GM12878 (cell line): ENCODE measurements around the gene USH1C. TPM values are rescaled to one million over a fixed set of nuclear protein-coding genes. Genes with fewer than 3 reads are reported as not detected.

Experiments used
- ATAC-seq: fragments of 200-7000 bp; cut with Tn5 transposase; 3 replicates; pipeline ENCODE4 v1.9.1; 2020; ENCODE audit warnings: mild to moderate bottlenecking, moderate library complexity
- BruUV-seq: library from RNA; stranded (reverse); fragments of 400-500 nt; replicated peaks from 2 replicates; lab custom pipeline; 2021; lab: Mats Ljungman, UMichigan
- CTCF ChIA-PET: fragments of 300-600 bp; sonication (Branson Sonifier 250); formaldehyde crosslinking; extraction: SDS; loops from one replicate; lab custom pipeline; 2021; ENCODE audit warnings: inconsistent platforms; lab: Yijun Ruan, JAX
- POLR2A ChIA-PET: fragments of 350-600 bp; formaldehyde crosslinking; extraction: SDS; loops from one replicate; lab custom pipeline; 2021; ENCODE audit warnings: inconsistent platforms; lab: Charles Lee
- RAD21 ChIA-PET: fragments of 300-600 bp; sonication (Branson Sonifier 250); formaldehyde crosslinking; loops from one replicate; lab custom pipeline; 2023; ENCODE audit warnings: antibody characterized with exemption; ENCODE audit not compliant: unreplicated experiment; lab: Charles Lee
- SMC1A ChIA-PET: fragments of 300-600 bp; sonication (Branson Sonifier 250); formaldehyde crosslinking; loops from one replicate; lab custom pipeline; 2023; ENCODE audit not compliant: unreplicated experiment, uncharacterized antibody; lab: Charles Lee
- DNase-seq: peaks from one replicate; pipeline ENCODE4 v3.0.0-alpha.2; 2011; ENCODE audit warnings: low read depth, low spot score
- FAIRE-seq: peaks from 3 replicates; lab custom pipeline; 2011; peaks lifted over from hg19 to GRCh38; lab: Jason Lieb, UNC
- H2AFZ ChIP-seq: 2 replicates; pipeline ENCODE4 v1.6.0; 2011; ENCODE audit warnings: low read depth, low read length, control low read depth; ENCODE audit not compliant: control insufficient read depth
- H3K27ac ChIP-seq: 2 replicates; pipeline ENCODE4 v1.5.1; 2011; ENCODE audit warnings: control low read depth; ENCODE audit not compliant: control insufficient read depth, insufficient read depth
- H3K27me3 ChIP-seq, 2 experiments: replicated peaks in 1 of 2; 2 replicates each; pipeline versions ENCODE4 v1.6.0 to v1.6.1; 2011; ENCODE audit warnings: low read length in 1 of 2; ENCODE audit not compliant: control insufficient read depth in 2 of 2, insufficient read depth in 2 of 2
- H3K36me3 ChIP-seq, 2 experiments: 2 replicates each; pipeline ENCODE4 v1.5.1; 2011; ENCODE audit warnings: low read length in 1 of 2; ENCODE audit not compliant: control insufficient read depth in 2 of 2, insufficient read depth in 2 of 2
- H3K4me1 ChIP-seq: 2 replicates; pipeline ENCODE4 v1.6.1; 2011; ENCODE audit warnings: mild to moderate bottlenecking, low read length, moderate library complexity, mixed read lengths; ENCODE audit not compliant: control insufficient read depth, insufficient read depth
- H3K4me2 ChIP-seq: 2 replicates; pipeline ENCODE4 v1.6.0; 2011; ENCODE audit warnings: control low read depth; ENCODE audit not compliant: control insufficient read depth, insufficient read depth
- H3K4me3 ChIP-seq: fragments of 200-600 bp; sonication (generic); 2 replicates; pipeline ENCODE4 v1.5.1; 2016
- H3K79me2 ChIP-seq: 2 replicates; pipeline ENCODE4 v1.6.0; 2011; ENCODE audit warnings: low read length; ENCODE audit not compliant: control insufficient read depth, insufficient read depth
- H3K9ac ChIP-seq: 2 replicates; pipeline ENCODE4 v1.8.0; 2011; ENCODE audit warnings: low read length, control low read depth, mixed read lengths; ENCODE audit not compliant: control insufficient read depth, insufficient read depth
- H3K9me3 ChIP-seq: replicated peaks from 3 replicates; pipeline ENCODE4 v1.5.1; 2011; ENCODE audit warnings: mild to moderate bottlenecking, low read length; ENCODE audit not compliant: control insufficient read depth, insufficient read depth
- H4K20me1 ChIP-seq: 2 replicates; pipeline ENCODE4 v1.6.0; 2011; ENCODE audit not compliant: control insufficient read depth, insufficient read depth
- ASH2L ChIP-seq: fragments of 300-600, 200-600 bp; sonication (generic); IDR thresholded peaks from 2 replicates; pipeline ENCODE4 v1.6.1; 2017; ENCODE audit warnings: low read depth, mild to moderate bottlenecking, borderline replicate concordance
- BACH1 ChIP-seq: fragments of 450-650 bp; IDR thresholded peaks from 2 replicates; pipeline ENCODE4 v1.6.1; 2017; ENCODE audit warnings: mild to moderate bottlenecking, borderline replicate concordance
- BCL11A ChIP-seq: IDR thresholded peaks from 2 replicates; pipeline ENCODE4 v1.6.1; 2011; ENCODE audit warnings: low read depth, low read length
- BCLAF1 ChIP-seq: fragments of 450-650 bp; IDR thresholded peaks from 2 replicates; pipeline ENCODE4 v1.6.1; 2017; ENCODE audit warnings: antibody characterized with exemption, mild to moderate bottlenecking, moderate library complexity
- BHLHE40 ChIP-seq, 2 experiments: fragments of 450-650 bp in 1 of 2; IDR thresholded peaks; 2 replicates each; pipeline ENCODE4 v1.6.1; 2011 to 2017; ENCODE audit warnings: low read depth in 2 of 2, borderline replicate concordance in 1 of 2, improper control_type of control experiment in 1 of 2, low read length in 1 of 2, mild to moderate bottlenecking in 1 of 2
- BMI1 ChIP-seq: fragments of 450-650 bp; IDR thresholded peaks from 2 replicates; pipeline ENCODE4 v1.6.1; 2016; ENCODE audit warnings: mild to moderate bottlenecking, moderate library complexity, borderline replicate concordance
- CREM ChIP-seq: IDR thresholded peaks from 2 replicates; pipeline ENCODE4 v1.6.1; 2014; ENCODE audit warnings: antibody characterized with exemption, low read depth
- ELK1 ChIP-seq: IDR thresholded peaks from 2 replicates; pipeline ENCODE4 v1.6.1; 2012; ENCODE audit warnings: low read depth, low read length, improper control_type of control experiment
- MYB ChIP-seq: fragments of 150-350 bp; IDR thresholded peaks from 2 replicates; pipeline ENCODE4 v1.6.1; 2014; ENCODE audit warnings: mild to moderate bottlenecking, low read depth, low read length, borderline replicate concordance
- NKRF ChIP-seq: fragments of 450-650 bp; conservative IDR thresholded peaks from 2 replicates; pipeline ENCODE4 v1.6.1; 2017; ENCODE audit warnings: mild to moderate bottlenecking, moderate library complexity
- POU2F2 ChIP-seq: IDR thresholded peaks from 3 replicates; pipeline ENCODE4 v1.6.1; 2011; ENCODE audit warnings: low read depth, mild to moderate bottlenecking, low read length, borderline replicate concordance
- RCOR1 ChIP-seq: conservative IDR thresholded peaks from 2 replicates; pipeline ENCODE4 v1.6.1; 2012; ENCODE audit warnings: low read depth, low read length, improper control_type of control experiment
- RELA ChIP-seq: fragments of 450-650 bp; IDR thresholded peaks from 2 replicates; pipeline ENCODE4 v1.8.0; 2014; ENCODE audit warnings: borderline replicate concordance; ENCODE audit not compliant: partially characterized antibody
- RUNX3 ChIP-seq: IDR thresholded peaks from 2 replicates; pipeline ENCODE4 v1.6.1; 2012; ENCODE audit warnings: low read length, inconsistent platforms
- SMARCA5 ChIP-seq: fragments of 450-650 bp; IDR thresholded peaks from 2 replicates; pipeline ENCODE4 v1.6.1; 2017; ENCODE audit warnings: mild to moderate bottlenecking
- SREBF1 ChIP-seq: IDR thresholded peaks from 2 replicates; pipeline ENCODE4 v1.6.1; 2012; ENCODE audit warnings: mild to moderate bottlenecking, low read length
- TCF12 ChIP-seq: IDR thresholded peaks from 2 replicates; pipeline ENCODE4 v1.6.1; 2011; ENCODE audit warnings: low read depth, mild to moderate bottlenecking, low read length
- TCF3 ChIP-seq: IDR thresholded peaks from 2 replicates; pipeline ENCODE4 v1.6.1; 2012; ENCODE audit warnings: low read depth, mild to moderate bottlenecking, low read length, borderline replicate concordance; ENCODE audit not compliant: insufficient read depth
- YY1 ChIP-seq: IDR thresholded peaks from 2 replicates; pipeline ENCODE4 v1.6.1; 2011; ENCODE audit warnings: low read depth, mild to moderate bottlenecking, low read length
- ZNF24 ChIP-seq: fragments of 450-650 bp; IDR thresholded peaks from 2 replicates; pipeline ENCODE4 v1.6.1; 2017; ENCODE audit warnings: antibody characterized with exemption, mild to moderate bottlenecking
- ZSCAN29 ChIP-seq: fragments of 450-650 bp; IDR thresholded peaks from 2 replicates; pipeline ENCODE4 v1.6.1; 2017; ENCODE audit warnings: mild to moderate bottlenecking, moderate library complexity
- WGBS: methylation state at CpG from one replicate; pipeline ENCODE4 v1.1.6; 2016; ENCODE audit warnings: low lambda C conversion rate; ENCODE audit not compliant: insufficient replicate concordance, insufficient coverage; ENCODE audit errors: missing lambda C conversion rate; 5-methylcytosine and 5-hydroxymethylcytosine counted together
- in situ Hi-C: fragments of 300-500 bp; cut with MboI; formaldehyde crosslinking; loops from 9 replicates; pipeline ENCODE4 v1.14.3; 2018; ENCODE audit warnings: mixed read lengths
- intact Hi-C: fragments of 100-400 bp; cut with micrococcal nuclease; formaldehyde crosslinking; loops from one replicate; pipeline ENCODE4 v1.14.2; 2022; ENCODE audit not compliant: unreplicated experiment
- polyA plus RNA-seq, 11 experiments: library from polyadenylated mRNA; depleted of rRNA in 4 of 11; unstranded in 6 of 11; stranded (reverse) in 5 of 11; fragments of >200 nt; fragmentation: Nextera tagmentation in 4 of 11; fragmentation: Illumina TruSeq in 1 of 11; extraction: Ambion mirVana in 4 of 11; extraction: Trizol in 1 of 11; gene quantifications; 1 replicate in 1 of 11; 2 replicates in 10 of 11; pipeline versions ENCODE4 v1.2.1 to v1.2.3, GENCODE V29; 2011 to 2016; ENCODE audit warnings: inconsistent platforms in 2 of 11, missing spikeins in 2 of 11, low read depth in 1 of 11
- total RNA-seq, 4 experiments: library from RNA; depleted of rRNA in 3 of 4; stranded (reverse); fragments of >200 nt in 3 of 4; fragmentation: Illumina TruSeq in 1 of 4; extraction: Trizol in 1 of 4; gene quantifications; 2 replicates each; pipeline versions ENCODE4 v1.2.1 to v1.2.3, GENCODE V29; 2013 to 2021

The USH1C gene
- total and polyA plus RNA-seq, 10 of the 15 experiments (the other 5 are each of a cell fraction or from before 2014, with no cell fraction given) = not detected

GRCh38 chr11:17563231-17563646, 19.0 kb upstream of the USH1C start (continued):
- no peak for TF ChIP-seq NKRF
- TF ChIP-seq POU2F2 = no peak
- no peak for TF ChIP-seq RCOR1
- TF ChIP-seq ELK1 = no peak
- no peak for TF ChIP-seq ZSCAN29
- no peak for TF ChIP-seq CREM
- no peak for TF ChIP-seq RUNX3
- TF ChIP-seq TCF3 = no peak

- no peaks in the 10 kb centered on the region for H4K20me1 ChIP-seq
- DNase-seq (no peak), ATAC-seq (no peak), FAIRE-seq (no peak)
- SMC1A ChIA-PET = no interaction called here
- TF ChIP-seq BCL11A (no peak), RELA (no peak), MYB (no peak), SMARCA5 (no peak), ZNF24 (no peak), YY1 (no peak), SREBF1 (no peak), BMI1 (no peak), BACH1 (no peak), ASH2L (no peak), TCF12 (no peak), BHLHE40 (IDR thresholded peaks at IDR 0.05; ENCODE audit: borderline replicate concordance in 1 of 2, low read depth in 2 of 2, low read length in 1 of 2) (no peak), BCLAF1 (no peak), ZSCAN29 (no peak)
- POLR2A ChIA-PET = no interaction called here
- 57% methylated on average over 9 of the region's 9 CpGs for WGBS
- no peaks in the 10 kb centered on the region for H3K36me3 ChIP-seq
- RAD21 ChIA-PET = no interaction called here
- no peaks in the 10 kb centered on the region for H3K79me2 ChIP-seq
- H3K9me3 ChIP-seq = no peaks in the 10 kb centered on the region
- H2AFZ ChIP-seq = no peak overlapping the region
- H3K4me1 ChIP-seq = no peaks in the 10 kb centered on the region
- CTCF ChIA-PET = no interaction called here
- H3K4me2 ChIP-seq = no peak overlapping the region
- H3K27ac ChIP-seq = no peak overlapping the region
- no peak overlapping the region for H3K4me3 ChIP-seq
- BruUV-seq = no TSS peak
- no peak overlapping the region for H3K9ac ChIP-seq
- intact Hi-C loops (no loop called here), in situ Hi-C loops (no loop called here)
- peaks cover 0 to 1% of the 10 kb centered on the region in 2 experiments; a peak in 1 of 4 replicates for H3K27me3 ChIP-seq
Measured at GRCh38 chr11:17561526-17561925, 17.3 kb upstream of the USH1C start.
